GM18526 (cell line): ENCODE measurements around the gene SFXN5.

ENCODE experiments used
- POLR2A ChIP-seq: IDR thresholded peaks from 3 replicates; pipeline ENCODE4 v1.6.1; 2011; ENCODE audit not compliant: insufficient read length; ENCODE audit errors: extremely low read depth

SFXN5 gene

GRCh38 chr2:72913486-72914205, 157.9 kb downstream of the SFXN5 start:
- no peak for TF ChIP-seq POLR2A

- no peak for TF ChIP-seq POLR2A
These were observed 160.3 kb downstream of the SFXN5 start for GRCh38 chr2:72911256-72911655.

GRCh38 chr2:72908741-72909140, 162.8 kb downstream of the SFXN5 start:
- TF ChIP-seq POLR2A: no peak

- no peak for TF ChIP-seq POLR2A
These were observed 170.1 kb downstream of the SFXN5 start for GRCh38 chr2:72901426-72901825.

DNA sequence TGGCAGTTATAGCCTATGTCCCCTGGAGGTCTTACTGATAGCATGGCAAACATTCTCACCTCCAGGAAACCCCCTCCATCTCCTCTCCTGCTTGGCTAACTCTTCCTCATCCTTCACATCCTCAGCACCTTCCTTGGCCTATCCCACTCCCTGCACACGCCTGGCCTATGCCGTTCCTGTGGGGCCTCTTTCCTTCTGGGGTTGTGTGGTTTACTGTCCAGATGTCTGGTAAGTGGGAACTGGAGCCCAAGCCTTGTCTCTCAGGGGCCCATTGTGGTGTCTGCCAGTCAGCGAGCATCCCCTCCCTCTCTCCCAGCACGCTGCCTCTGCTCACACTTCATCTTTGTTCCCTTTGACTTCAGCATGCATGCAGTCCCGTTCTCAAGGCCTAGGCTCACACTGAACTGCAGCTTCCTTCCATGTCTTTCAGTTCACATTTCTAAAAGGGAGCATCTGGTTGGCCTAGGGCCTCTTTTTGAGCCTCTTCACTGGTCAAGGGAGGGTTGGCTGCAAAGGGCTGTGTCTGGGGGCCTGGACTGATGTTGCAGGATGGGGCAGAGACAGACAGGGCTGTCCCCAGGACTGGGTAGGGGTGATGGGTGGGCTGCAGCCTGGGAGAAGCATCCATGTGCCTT, 171.2 kb downstream of the SFXN5 start:
- TF ChIP-seq POLR2A: no peak

GRCh38 chr2:72898585-72898906, 173.0 kb downstream of the SFXN5 start:
- no peak for TF ChIP-seq POLR2A

- TF ChIP-seq POLR2A: no peak
These were observed 173.5 kb downstream of the SFXN5 start for GRCh38 chr2:72897785-72898584.

GRCh38 chr2:72896446-72896845, 175.1 kb downstream of the SFXN5 start:
- no peak for TF ChIP-seq POLR2A

GRCh38 chr2:72895759-72896281, 175.7 kb downstream of the SFXN5 start:
- TF ChIP-seq POLR2A: no peak

GRCh38 chr2:72895154-72895553, 176.4 kb downstream of the SFXN5 start:
- TF ChIP-seq POLR2A: no peak

DNA sequence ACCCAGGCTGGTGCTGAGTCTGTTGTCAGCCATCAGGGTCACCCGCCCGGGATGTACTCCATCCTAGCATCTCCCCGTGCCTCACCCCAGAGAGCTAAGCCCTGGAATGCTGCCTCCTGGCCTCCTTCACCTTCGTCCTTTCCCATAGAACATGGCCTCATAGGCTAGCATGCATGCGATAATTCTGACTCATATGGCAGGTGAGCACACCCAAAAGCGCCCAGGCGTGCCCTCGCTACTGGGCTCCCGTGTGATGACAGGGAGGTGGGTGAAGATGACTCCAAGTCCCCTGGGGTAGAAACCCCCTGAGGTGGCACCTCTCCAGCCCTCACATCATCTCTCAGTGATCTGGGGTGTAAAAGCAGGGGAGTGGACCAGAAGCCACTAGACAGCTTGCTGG, 177.0 kb downstream of the SFXN5 start:
- no peak for TF ChIP-seq POLR2A

DNA sequence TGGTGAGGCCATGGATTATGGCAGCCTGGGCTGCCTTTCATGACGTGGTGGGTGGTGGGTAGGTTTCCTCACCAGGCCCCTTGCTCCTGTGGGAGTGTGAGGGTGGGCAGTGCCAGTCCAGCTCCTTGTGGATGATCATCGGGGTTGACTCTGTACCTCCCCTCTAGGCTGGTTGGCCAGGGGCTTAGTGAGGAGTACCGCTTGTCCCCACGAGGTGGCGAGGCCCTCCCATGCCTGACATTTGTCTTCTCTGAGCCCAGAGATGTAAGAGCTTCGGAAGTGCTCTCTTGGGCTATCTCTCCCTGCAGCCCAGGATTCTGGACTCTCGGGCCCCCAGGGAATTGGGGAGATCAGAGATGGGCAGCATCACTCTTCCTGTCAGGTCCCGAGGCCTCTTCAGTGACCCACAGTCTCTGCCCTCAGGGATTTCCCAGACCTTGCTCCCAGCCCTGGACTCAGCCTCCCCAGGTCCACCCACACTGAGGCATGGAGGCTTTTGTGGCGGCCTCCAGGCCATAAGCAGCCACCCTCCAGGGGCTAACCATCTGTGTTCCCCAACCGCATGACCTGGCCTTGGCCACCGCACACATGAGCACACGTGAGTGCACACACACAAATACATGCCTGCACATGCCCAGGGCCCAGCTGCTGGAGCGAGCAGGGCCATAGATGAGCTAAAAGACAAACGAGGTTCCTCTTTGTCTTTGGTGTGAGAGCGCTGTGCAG, 177.8 kb downstream of the SFXN5 start:
- TF ChIP-seq POLR2A: no peak

GRCh38 chr2:72892506-72893173, 178.9 kb downstream of the SFXN5 start:
- TF ChIP-seq POLR2A: no peak
